ENCODE measurements around the gene DNAH9. TPM values are rescaled to one million over a fixed set of nuclear protein-coding genes. Genes with fewer than 3 reads are reported as not detected.

Gene DNAH9, protein sequence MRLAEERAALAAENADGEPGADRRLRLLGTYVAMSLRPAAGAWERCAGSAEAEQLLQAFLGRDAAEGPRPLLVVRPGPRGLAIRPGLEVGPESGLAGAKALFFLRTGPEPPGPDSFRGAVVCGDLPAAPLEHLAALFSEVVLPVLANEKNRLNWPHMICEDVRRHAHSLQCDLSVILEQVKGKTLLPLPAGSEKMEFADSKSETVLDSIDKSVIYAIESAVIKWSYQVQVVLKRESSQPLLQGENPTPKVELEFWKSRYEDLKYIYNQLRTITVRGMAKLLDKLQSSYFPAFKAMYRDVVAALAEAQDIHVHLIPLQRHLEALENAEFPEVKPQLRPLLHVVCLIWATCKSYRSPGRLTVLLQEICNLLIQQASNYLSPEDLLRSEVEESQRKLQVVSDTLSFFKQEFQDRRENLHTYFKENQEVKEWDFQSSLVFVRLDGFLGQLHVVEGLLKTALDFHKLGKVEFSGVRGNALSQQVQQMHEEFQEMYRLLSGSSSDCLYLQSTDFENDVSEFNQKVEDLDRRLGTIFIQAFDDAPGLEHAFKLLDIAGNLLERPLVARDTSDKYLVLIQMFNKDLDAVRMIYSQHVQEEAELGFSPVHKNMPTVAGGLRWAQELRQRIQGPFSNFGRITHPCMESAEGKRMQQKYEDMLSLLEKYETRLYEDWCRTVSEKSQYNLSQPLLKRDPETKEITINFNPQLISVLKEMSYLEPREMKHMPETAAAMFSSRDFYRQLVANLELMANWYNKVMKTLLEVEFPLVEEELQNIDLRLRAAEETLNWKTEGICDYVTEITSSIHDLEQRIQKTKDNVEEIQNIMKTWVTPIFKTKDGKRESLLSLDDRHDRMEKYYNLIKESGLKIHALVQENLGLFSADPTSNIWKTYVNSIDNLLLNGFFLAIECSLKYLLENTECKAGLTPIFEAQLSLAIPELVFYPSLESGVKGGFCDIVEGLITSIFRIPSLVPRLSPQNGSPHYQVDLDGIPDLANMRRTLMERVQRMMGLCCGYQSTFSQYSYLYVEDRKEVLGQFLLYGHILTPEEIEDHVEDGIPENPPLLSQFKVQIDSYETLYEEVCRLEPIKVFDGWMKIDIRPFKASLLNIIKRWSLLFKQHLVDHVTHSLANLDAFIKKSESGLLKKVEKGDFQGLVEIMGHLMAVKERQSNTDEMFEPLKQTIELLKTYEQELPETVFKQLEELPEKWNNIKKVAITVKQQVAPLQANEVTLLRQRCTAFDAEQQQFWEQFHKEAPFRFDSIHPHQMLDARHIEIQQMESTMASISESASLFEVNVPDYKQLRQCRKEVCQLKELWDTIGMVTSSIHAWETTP (N-terminal part only)
- 0.07 TPM in 1 of 2 replicates, not detected in the other for total RNA-seq

DNA sequence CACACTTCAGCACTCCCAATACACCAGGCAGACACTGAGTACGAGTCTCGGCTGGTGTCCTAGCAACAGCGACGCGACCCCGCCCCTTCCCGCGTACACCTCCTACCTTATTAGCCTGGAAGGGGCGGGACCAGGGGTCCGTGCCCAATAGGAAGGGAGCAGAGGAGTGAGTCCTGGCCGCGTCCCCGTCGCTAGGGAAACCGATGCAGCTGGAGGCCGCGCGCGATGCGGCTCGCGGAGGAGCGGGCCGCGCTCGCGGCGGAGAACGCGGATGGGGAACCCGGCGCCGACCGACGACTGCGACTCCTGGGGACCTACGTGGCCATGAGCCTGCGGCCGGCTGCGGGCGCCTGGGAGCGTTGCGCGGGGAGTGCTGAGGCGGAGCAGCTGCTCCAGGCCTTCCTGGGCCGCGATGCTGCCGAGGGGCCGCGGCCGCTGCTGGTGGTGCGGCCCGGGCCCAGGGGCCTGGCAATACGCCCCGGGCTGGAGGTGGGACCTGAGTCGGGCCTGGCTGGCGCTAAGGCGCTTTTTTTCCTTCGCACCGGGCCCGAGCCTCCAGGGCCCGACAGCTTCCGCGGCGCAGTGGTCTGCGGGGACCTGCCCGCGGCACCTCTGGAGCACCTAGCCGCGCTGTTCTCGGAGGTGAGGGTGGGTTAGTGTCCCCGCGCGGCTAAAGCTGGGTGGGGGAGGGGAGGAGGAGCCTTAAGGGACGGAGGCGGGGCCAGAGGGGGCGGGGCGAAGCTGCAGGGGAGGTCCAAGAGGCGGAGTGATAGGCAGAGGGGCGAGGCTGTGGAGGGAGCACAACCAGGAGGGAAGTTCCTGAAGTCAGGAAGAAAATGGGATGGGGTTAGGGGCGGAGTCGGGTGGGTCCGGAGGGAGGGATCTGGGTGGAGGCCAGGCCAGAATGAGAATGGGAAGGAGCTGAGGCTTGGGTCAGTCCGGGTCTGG, at the start of gene DNAH9:
Gene DNAH9 (plus strand): TSS at position 197 of the 948 bp plus-strand sequence. CDS start 29 bp downstream, at position 226.
- peak within 1 kb of the TSS; percentile 64 for H3K4me3 ChIP-seq (ENCODE audit: low read depth, low read length)
- DNase-seq (ENCODE audit: low read depth): peak; percentile 29
- TF ChIP-seq CTCF (conservative IDR thresholded peaks at IDR 0.05; ENCODE audit: low read depth, low read length): no peak

DNA sequence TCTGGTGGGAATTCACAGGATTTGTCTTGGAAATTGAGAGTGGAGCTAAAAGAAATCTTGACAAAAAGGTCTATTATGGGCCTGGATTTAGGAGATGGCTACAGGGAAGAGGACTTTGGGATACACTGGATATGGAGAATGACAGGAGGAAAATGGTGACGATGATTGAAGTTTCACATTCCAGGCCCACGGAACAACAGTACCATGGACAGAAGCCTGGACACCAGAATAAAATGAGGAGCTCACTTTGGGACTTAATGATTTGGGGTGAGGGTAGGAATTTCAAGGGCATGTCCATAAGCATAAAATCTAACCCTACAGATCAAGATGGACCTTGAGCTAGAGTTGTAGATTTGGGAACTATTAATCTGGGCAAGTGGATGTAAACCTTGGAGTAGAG, 47.8 kb upstream of the DNAH9 start:
- no peak for TF ChIP-seq CTCF (conservative IDR thresholded peaks at IDR 0.05; ENCODE audit: low read depth, low read length)
- H3K4me3 ChIP-seq (ENCODE audit: low read depth, low read length): no peak overlapping the region
- DNase-seq (ENCODE audit: low read depth): no peak

DNA sequence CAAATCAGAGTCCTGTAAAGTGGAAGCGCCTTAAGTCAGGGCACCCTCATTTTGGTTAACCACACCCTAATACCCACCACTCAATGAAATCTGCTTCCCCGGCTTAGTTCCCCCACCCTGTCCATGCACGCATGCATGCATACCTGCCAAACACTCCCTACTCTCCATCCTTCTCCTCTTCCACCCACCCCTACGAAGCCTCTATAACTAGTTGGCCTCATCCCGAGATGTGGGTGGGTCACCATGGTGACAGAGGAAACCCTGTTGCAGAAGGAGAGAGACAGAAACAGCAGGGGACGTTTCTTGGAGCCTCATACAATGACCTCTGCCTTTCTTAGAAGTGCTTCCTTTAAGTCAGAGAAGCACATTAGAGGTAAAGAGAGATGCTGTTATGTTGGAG, 46.8 kb upstream of the DNAH9 start:
- no peak overlapping the region for H3K4me3 ChIP-seq (ENCODE audit: low read depth, low read length)
- no peak for DNase-seq (ENCODE audit: low read depth)
- no peak for TF ChIP-seq CTCF (conservative IDR thresholded peaks at IDR 0.05; ENCODE audit: low read depth, low read length)

DNA sequence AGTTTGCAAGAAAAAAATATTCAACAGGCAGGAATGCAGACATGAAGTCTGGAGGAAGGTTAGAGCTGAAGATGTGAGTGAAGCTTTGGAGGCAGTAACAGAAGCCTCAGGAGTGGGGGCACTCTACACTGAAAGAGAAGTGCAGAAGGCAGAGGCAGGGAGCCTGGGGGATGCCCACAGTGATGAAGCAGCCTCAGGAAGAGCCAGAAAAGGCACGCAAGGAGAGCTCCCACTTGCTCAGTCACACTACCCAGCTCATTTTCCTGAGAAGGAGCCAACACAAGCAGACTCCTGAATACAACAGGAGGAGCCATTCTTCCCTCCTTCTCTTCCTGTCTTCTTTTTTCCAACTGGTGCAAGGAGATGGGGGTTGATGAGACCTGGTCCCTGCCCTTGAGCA, 45.1 kb upstream of the DNAH9 start:
- DNase-seq (ENCODE audit: low read depth): no peak
- H3K4me3 ChIP-seq (ENCODE audit: low read depth, low read length): no peak overlapping the region
- no peak for TF ChIP-seq CTCF (conservative IDR thresholded peaks at IDR 0.05; ENCODE audit: low read depth, low read length)

GRCh38 chr17:11554042-11554441, 44.2 kb upstream of the DNAH9 start:
- no peak for DNase-seq (ENCODE audit: low read depth)
- no peak for TF ChIP-seq CTCF (conservative IDR thresholded peaks at IDR 0.05; ENCODE audit: low read depth, low read length)
- H3K4me3 ChIP-seq (ENCODE audit: low read depth, low read length): no peak overlapping the region
